Breast epithelium (tissue), 4 donors: Measurements from ENCODE around the gene DPM1. TPM values are rescaled to one million over a fixed set of nuclear protein-coding genes. Genes with fewer than 3 reads are reported as not detected.

ENCODE experiments used
- DNase-seq, 2 donors: peaks; one replicate each; pipeline ENCODE4 v3.0.0-alpha.2; 2019; ENCODE audit warnings: low spot score in 2 of 2
- H3K27ac ChIP-seq, 2 donors: fragments of 200-600 bp; sonication (generic) in 1 of 2; one replicate each; pipeline ENCODE4 v1.5.1; 2016 to 2019; ENCODE audit warnings: mild to moderate bottlenecking in 1 of 2
- H3K27me3 ChIP-seq, 2 donors: fragments of 200-600 bp; sonication (generic) in 1 of 2; one replicate each; pipeline versions ENCODE4 v1.5.1 to v1.6.0; 2017 to 2019; ENCODE audit warnings: control low read depth in 1 of 2, mild to moderate bottlenecking in 1 of 2
- H3K36me3 ChIP-seq: fragments of 200-600 bp; one replicate; pipeline ENCODE4 v1.5.1; 2019
- H3K4me1 ChIP-seq, 2 donors: fragments of 200-600 bp; sonication (generic); one replicate each; pipeline ENCODE4 v1.5.1; 2016 to 2019; ENCODE audit warnings: control low read depth in 1 of 2
- H3K4me3 ChIP-seq, 3 donors: fragments of 200-600 bp; sonication (generic); 1 replicate in 2 of 3; 2 replicates in 1 of 3; pipeline ENCODE4 v1.5.1; 2016 to 2019; ENCODE audit warnings: mild to moderate bottlenecking in 3 of 3, moderate library complexity in 2 of 3
- H3K9me3 ChIP-seq, 2 donors: fragments of 200-600 bp; sonication (generic) in 1 of 2; one replicate each; pipeline ENCODE4 v1.5.1; 2016 to 2019; ENCODE audit warnings: control low read depth in 1 of 2
- POLR2A ChIP-seq: fragments of 450-650 bp; IDR thresholded peaks from one replicate; pipeline ENCODE4 v1.6.1; 2016; ENCODE audit warnings: antibody characterized with exemption, mild to moderate bottlenecking, moderate library complexity
- POLR2AphosphoS5 ChIP-seq, 3 donors: sonication (generic); formaldehyde crosslinking; IDR thresholded peaks; one replicate each; pipeline ENCODE4 v1.6.1; 2017; ENCODE audit warnings: antibody characterized with exemption in 3 of 3
- intact Hi-C: fragments of 100-400 bp; cut with DNase I; formaldehyde crosslinking; loops from one replicate; pipeline ENCODE4 v1.15.1; 2023; ENCODE audit warnings: low total_unique reads
- total RNA-seq, 3 donors: library from RNA; depleted of rRNA; stranded (reverse); fragments of >200 nt; gene quantifications; one replicate each; pipeline ENCODE4 v1.1.0, GENCODE V29; 2016
- TF ChIP-seq, protein P1 (sequence below), 3 donors: fragments of 450-650 bp; IDR thresholded peaks; one replicate each; pipeline ENCODE4 v1.5.1; 2016 to 2017; ENCODE audit warnings: antibody characterized with exemption in 3 of 3, mild to moderate bottlenecking in 3 of 3, moderate library complexity in 3 of 3

Gene DPM1
- total RNA-seq, 3 donors from 2014 or later, result 43.4 to 61.2 (median 53.4) TPM

DNA sequence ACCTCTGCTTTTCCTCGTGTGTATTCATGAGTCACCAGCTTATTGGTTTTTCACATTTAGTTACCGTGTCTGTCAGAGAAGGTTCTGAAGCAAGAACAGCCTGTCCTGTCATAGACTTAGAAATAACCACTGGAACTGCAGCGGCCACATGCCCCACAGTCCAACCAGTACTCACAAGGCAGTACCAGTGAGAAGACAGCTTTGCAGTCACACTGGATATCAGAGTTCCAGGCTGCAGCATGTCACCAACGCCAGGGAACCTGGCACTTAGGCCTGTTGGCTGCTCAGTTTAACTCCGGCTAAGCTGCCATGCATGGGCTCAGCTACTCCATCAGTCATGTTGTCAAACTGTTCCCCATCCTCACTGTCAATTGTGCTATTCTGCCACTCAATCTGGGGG lies 67.2 kb downstream of the DPM1 start:
- H3K27ac ChIP-seq, result no peak overlapping the region
- H3K27me3 ChIP-seq, result no peaks in the 10 kb centered on the region
- no peaks in the 10 kb centered on the region for H3K36me3 ChIP-seq

DNA sequence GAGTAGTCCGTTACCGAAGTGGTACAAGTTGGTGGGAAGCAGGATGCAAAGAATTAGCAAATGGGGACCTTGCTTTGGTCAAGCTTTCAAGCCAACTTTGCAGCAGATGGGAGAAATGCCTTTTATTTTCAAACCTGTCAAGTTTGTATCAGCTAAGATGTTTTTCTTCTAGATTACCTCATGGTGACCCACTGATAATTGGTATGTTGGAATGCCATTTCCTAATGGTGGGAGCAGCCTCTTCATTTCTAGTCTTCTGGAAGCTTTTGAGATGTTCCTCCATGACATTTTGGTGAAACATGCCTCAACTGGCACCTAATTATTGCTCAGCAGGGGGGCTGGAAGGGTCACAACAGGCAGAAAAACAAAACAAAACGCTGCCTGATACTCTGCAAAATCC lies 70.8 kb downstream of the DPM1 start:
- intact Hi-C loops, result no loop called here
- Histone ChIP-seq H3K27me3 (no peaks in the 10 kb centered on the region), H3K36me3 (no peaks in the 10 kb centered on the region), H3K4me3 (no peak overlapping the region), H3K4me1 (no peaks in the 10 kb centered on the region), H3K27ac (no peak overlapping the region), H3K9me3 (no peaks in the 10 kb centered on the region)
- TF ChIP-seq POLR2A, result no peak
- TF ChIP-seq POLR2AphosphoS5 (IDR thresholded peaks at IDR 0.05), result no peak
- TF ChIP-seq, protein P1, sequence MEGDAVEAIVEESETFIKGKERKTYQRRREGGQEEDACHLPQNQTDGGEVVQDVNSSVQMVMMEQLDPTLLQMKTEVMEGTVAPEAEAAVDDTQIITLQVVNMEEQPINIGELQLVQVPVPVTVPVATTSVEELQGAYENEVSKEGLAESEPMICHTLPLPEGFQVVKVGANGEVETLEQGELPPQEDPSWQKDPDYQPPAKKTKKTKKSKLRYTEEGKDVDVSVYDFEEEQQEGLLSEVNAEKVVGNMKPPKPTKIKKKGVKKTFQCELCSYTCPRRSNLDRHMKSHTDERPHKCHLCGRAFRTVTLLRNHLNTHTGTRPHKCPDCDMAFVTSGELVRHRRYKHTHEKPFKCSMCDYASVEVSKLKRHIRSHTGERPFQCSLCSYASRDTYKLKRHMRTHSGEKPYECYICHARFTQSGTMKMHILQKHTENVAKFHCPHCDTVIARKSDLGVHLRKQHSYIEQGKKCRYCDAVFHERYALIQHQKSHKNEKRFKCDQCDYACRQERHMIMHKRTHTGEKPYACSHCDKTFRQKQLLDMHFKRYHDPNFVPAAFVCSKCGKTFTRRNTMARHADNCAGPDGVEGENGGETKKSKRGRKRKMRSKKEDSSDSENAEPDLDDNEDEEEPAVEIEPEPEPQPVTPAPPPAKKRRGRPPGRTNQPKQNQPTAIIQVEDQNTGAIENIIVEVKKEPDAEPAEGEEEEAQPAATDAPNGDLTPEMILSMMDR (IDR thresholded peaks at IDR 0.05), result no peak
- no peak for DNase-seq

More for the DNA sequence above, 67.2 kb downstream of the DPM1 start:
- Histone ChIP-seq H3K4me1 (no peaks in the 10 kb centered on the region), H3K9me3 (no peaks in the 10 kb centered on the region), H3K4me3 (no peak overlapping the region)
- intact Hi-C loops, result no loop called here
- TF ChIP-seq POLR2A (no peak), POLR2AphosphoS5 (IDR thresholded peaks at IDR 0.05) (no peak)
- TF ChIP-seq, protein P1 (IDR thresholded peaks at IDR 0.05), result no peak
- DNase-seq, result no peak

DNA sequence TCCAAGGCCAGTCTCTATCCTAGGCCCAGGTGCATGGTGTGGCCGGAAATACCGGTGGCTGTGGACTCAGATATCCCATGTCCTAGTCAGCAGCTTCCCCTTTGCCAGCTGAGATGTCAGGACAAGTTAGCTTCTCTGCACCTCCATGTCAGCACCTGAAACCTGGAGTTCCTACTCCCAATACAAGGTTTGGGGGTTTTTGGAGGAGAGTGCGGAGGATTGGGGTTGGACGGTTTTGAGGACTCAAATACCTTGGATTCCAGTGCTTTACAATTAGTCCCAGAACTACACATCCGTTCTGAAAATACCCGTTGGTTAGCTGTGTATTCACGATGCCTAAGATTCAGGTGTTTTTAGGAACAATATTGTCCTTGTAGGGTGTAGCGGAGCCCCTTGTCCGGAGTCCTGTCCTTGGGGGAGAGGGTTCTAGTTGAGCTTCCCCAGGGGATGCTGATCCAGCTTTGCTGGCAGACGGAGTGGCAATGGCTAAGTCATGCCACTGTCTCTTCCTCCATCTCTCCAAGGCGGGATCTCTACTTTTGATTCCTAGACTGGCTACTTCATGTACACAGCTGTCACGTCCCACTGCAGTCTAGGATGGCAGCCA lies 72.0 kb downstream of the DPM1 start:
- no peak overlapping the region for H3K4me3 ChIP-seq
- H3K9me3 ChIP-seq, result no peaks in the 10 kb centered on the region
- H3K27ac ChIP-seq, result no peak overlapping the region
- no peaks in the 10 kb centered on the region for H3K27me3 ChIP-seq
- no peak for DNase-seq
- TF ChIP-seq POLR2AphosphoS5 (IDR thresholded peaks at IDR 0.05), result no peak
- TF ChIP-seq, protein P1 (IDR thresholded peaks at IDR 0.05), result no peak
- TF ChIP-seq POLR2A, result no peak
- H3K4me1 ChIP-seq, result no peaks in the 10 kb centered on the region
- H3K36me3 ChIP-seq, result no peaks in the 10 kb centered on the region
- intact Hi-C loops, result no loop called here

DNA sequence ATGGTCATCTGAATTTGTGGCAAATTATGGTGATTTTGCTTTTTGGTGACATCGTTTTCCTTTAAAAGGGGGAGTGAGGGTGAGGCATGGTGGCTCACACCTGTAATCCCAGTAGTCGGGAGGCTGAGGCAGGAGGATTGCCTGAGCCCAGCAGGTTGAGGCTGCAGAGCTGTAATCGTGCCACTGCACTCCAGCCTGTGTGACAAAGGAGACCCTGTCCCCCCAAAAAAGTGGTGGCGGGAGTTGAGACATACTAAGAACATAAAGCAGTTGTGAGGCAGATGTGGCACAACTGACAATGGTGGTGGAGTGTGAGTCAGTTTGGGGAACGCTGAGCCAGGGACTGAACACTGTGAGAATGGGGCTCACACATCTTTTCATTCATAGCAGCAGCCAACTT lies 72.6 kb downstream of the DPM1 start:
- Histone ChIP-seq H3K4me3 (no peak overlapping the region), H3K27ac (no peak overlapping the region), H3K4me1 (no peaks in the 10 kb centered on the region), H3K27me3 (no peaks in the 10 kb centered on the region), H3K36me3 (no peaks in the 10 kb centered on the region), H3K9me3 (no peaks in the 10 kb centered on the region)
- intact Hi-C loops, result no loop called here
- no peak for DNase-seq
- no peak for TF ChIP-seq POLR2A

DNA sequence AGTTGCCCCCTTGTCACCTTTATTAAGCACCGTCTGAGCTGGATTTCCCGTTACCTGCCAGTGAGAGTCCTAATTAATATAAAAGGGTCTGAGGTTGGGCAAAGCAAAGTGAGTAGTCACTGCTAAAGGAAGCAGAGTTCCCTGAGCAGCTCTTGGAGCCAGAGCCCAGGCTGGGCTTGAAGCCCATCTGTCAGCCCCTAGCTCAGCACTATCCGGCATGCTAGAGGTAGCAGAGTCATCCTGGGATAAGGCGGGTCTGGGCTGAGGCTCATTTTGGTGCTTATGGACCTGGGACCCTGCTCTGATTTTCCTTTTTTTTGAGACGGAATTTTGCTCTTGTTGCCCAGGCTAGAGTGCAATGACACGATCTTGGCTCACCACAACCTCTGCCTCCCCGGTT lies 73.3 kb downstream of the DPM1 start:
- Histone ChIP-seq H3K27me3 (no peaks in the 10 kb centered on the region), H3K4me3 (no peak overlapping the region), H3K9me3 (no peaks in the 10 kb centered on the region), H3K36me3 (no peaks in the 10 kb centered on the region), H3K27ac (no peak overlapping the region), H3K4me1 (no peaks in the 10 kb centered on the region)
- intact Hi-C loops, result no loop called here
- no peak for DNase-seq
- TF ChIP-seq POLR2A (no peak), POLR2AphosphoS5 (IDR thresholded peaks at IDR 0.05) (no peak)
- TF ChIP-seq, protein P1 (IDR thresholded peaks at IDR 0.05), result no peak

Other genes starting within 250 kb of the DPM1 start
- 10 to 100 TPM in 2 of 3 donors, 1 to 10 TPM in 1; 1.4 to 30.6 (median 13.4) TPM for gene PARD6B, start 227.0 kb downstream of the DPM1 start, total RNA-seq
- 10 to 100 TPM in 2 of 3 donors, 1 to 10 TPM in 1; 6.6 to 22.2 (median 10.5) TPM for gene BCAS4, start 163.5 kb downstream of the DPM1 start, total RNA-seq
- gene ADNP, start 27.1 kb downstream of the DPM1 start, total RNA-seq, result 10 to 100 TPM; 51.7 to 70.2 (median 60.0) TPM
- gene MOCS3, start 286 bp upstream of the DPM1 start, total RNA-seq, result 1 to 10 TPM; 4.5 to 6.4 (median 4.9) TPM
- gene KCNG1, start 64.6 kb upstream of the DPM1 start, total RNA-seq, result 1 to 10 TPM in 2 of 3 donors, not detected in 1; 1.3 to 7.0 TPM